ENCODE measurements around the gene ITGAX.

The ITGAX gene

DNA sequence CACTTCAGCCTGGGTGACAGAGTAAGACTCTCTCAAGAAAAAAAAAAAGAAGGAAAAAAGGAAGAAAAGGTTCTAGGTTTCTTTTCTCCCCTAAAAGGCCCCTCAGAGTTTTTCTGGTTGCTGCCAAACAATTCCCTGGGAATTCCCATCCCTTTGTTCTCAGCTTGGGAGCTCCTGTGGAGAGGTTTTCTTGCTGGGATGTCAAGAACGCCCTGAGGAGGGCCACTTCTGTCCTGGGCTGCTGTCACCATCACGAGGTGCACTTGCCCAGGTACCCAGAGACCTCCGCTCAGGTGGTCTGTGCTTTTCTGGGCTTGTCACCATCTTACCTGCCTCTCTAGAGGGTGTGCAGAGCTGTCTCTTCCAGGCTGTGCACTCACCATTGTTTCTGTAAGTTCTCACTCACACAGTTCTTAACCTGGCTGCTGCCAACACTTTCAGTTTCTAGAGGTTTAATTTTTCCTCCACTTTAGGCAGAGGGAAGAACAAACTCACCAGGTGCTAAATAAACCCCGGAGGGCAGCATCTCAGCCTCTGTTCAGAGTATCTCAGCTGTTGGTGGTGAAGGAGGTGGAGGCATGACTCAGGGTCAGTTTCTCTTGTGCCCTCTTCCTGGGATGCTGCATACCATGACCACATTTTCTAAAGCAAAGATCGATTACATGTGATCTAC, 75.5 kb downstream of the ITGAX start:
- in situ Hi-C loops (cut with HindIII; ENCODE audit: low sequenced_read_pairs), result no loop called here

All from DLD1 (cell line).